ENCODE measurements around the gene CORIN.

Gene CORIN

GRCh38 chr4:47837094-47837907 lies 566 bp downstream of the CORIN start:
- peaks cover 6% of the 10 kb centered on the region for H3K4me1 ChIP-seq (ENCODE audit: insufficient read depth, poor library complexity, severe bottlenecking)
- peak; percentile 73 for ATAC-seq (ENCODE audit: low read depth)
- no peak for TF ChIP-seq CTCF (IDR thresholded peaks at IDR 0.05; ENCODE audit: poor library complexity, severe bottlenecking)
- no peaks in the 10 kb centered on the region for H3K27me3 ChIP-seq (ENCODE audit: insufficient read depth, poor library complexity, severe bottlenecking)
- no peaks in the 10 kb centered on the region for H3K9me3 ChIP-seq (ENCODE audit: severe bottlenecking)
- no peak overlapping the region for H3K27ac ChIP-seq (ENCODE audit: poor library complexity, severe bottlenecking)
- peaks cover 1% of the 10 kb centered on the region for H3K36me3 ChIP-seq (ENCODE audit: low read depth)
- H3K4me3 ChIP-seq (ENCODE audit: severe bottlenecking): peak overlapping the region; percentile 41
- DNase-seq (ENCODE audit: low spot score): peak; percentile 68

GRCh38 chr4:47836641-47837093 lies 1.2 kb downstream of the CORIN start:
- Histone ChIP-seq H3K4me1 (ENCODE audit: insufficient read depth, poor library complexity, severe bottlenecking) (peaks cover 6% of the 10 kb centered on the region), H3K4me3 (ENCODE audit: severe bottlenecking) (peak overlapping the region; percentile 41), H3K36me3 (ENCODE audit: low read depth) (no peaks in the 10 kb centered on the region), H3K27ac (ENCODE audit: poor library complexity, severe bottlenecking) (no peak overlapping the region), H3K9me3 (ENCODE audit: severe bottlenecking) (no peaks in the 10 kb centered on the region), H3K27me3 (ENCODE audit: insufficient read depth, poor library complexity, severe bottlenecking) (no peaks in the 10 kb centered on the region)
- DNase-seq (ENCODE audit: low spot score) (peak; percentile 77), ATAC-seq (ENCODE audit: low read depth) (peak; percentile 90)
- TF ChIP-seq CTCF (IDR thresholded peaks at IDR 0.05; ENCODE audit: poor library complexity, severe bottlenecking): peak; percentile 87

- no peak for DNase-seq (ENCODE audit: low spot score)
- Histone ChIP-seq H3K27me3 (ENCODE audit: insufficient read depth, poor library complexity, severe bottlenecking) (no peaks in the 10 kb centered on the region), H3K36me3 (ENCODE audit: low read depth) (no peaks in the 10 kb centered on the region), H3K4me3 (ENCODE audit: severe bottlenecking) (no peak overlapping the region), H3K9me3 (ENCODE audit: severe bottlenecking) (no peaks in the 10 kb centered on the region), H3K4me1 (ENCODE audit: insufficient read depth, poor library complexity, severe bottlenecking) (peaks cover 6% of the 10 kb centered on the region), H3K27ac (ENCODE audit: poor library complexity, severe bottlenecking) (no peak overlapping the region)
- no peak for ATAC-seq (ENCODE audit: low read depth)
- no peak for TF ChIP-seq CTCF (IDR thresholded peaks at IDR 0.05; ENCODE audit: poor library complexity, severe bottlenecking)
Measured at GRCh38 chr4:47835494-47835893, 2.4 kb downstream of the CORIN start.

GRCh38 chr4:47831026-47831679 lies 6.7 kb downstream of the CORIN start:
- ATAC-seq (ENCODE audit: low read depth) (no peak), DNase-seq (ENCODE audit: low spot score) (no peak)
- Histone ChIP-seq H3K27me3 (ENCODE audit: insufficient read depth, poor library complexity, severe bottlenecking) (no peaks in the 10 kb centered on the region), H3K27ac (ENCODE audit: poor library complexity, severe bottlenecking) (no peak overlapping the region), H3K36me3 (ENCODE audit: low read depth) (no peaks in the 10 kb centered on the region), H3K4me3 (ENCODE audit: severe bottlenecking) (no peak overlapping the region), H3K9me3 (ENCODE audit: severe bottlenecking) (no peaks in the 10 kb centered on the region), H3K4me1 (ENCODE audit: insufficient read depth, poor library complexity, severe bottlenecking) (peaks cover 5% of the 10 kb centered on the region)
- TF ChIP-seq CTCF (IDR thresholded peaks at IDR 0.05; ENCODE audit: poor library complexity, severe bottlenecking): no peak

Measured in RWPE2 (cell line).